ENCODE results near the gene ANKRD29. TPM values are rescaled to one million over a fixed set of nuclear protein-coding genes. Genes with fewer than 3 reads are reported as not detected.

The ANKRD29 gene
- total RNA-seq, 4 donors from 2014 or later: 13.0 to 22.1 (median 16.8) TPM

DNA sequence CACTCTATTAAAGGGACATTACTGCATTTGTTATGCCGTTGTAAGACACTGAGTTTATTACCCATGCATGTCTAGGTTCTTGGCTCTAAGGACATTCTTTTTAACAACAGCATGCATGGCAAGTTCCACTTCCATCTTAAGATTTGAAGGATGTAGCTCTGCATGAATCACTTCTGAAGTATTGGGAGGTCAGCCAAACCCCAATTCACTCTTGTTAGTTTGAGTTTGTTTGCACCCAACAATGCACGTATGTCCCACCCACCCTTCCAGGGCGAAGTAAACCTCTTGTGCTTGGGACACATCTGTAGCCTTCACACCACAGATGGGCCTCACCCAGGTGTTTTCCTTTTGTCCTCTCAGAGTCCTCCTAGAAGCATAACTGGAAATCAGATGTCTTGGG is 21.0 kb upstream of the ANKRD29 start:
- no peak for TF ChIP-seq EP300 (IDR thresholded peaks at IDR 0.05)
- TF ChIP-seq, protein P1, sequence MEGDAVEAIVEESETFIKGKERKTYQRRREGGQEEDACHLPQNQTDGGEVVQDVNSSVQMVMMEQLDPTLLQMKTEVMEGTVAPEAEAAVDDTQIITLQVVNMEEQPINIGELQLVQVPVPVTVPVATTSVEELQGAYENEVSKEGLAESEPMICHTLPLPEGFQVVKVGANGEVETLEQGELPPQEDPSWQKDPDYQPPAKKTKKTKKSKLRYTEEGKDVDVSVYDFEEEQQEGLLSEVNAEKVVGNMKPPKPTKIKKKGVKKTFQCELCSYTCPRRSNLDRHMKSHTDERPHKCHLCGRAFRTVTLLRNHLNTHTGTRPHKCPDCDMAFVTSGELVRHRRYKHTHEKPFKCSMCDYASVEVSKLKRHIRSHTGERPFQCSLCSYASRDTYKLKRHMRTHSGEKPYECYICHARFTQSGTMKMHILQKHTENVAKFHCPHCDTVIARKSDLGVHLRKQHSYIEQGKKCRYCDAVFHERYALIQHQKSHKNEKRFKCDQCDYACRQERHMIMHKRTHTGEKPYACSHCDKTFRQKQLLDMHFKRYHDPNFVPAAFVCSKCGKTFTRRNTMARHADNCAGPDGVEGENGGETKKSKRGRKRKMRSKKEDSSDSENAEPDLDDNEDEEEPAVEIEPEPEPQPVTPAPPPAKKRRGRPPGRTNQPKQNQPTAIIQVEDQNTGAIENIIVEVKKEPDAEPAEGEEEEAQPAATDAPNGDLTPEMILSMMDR (IDR thresholded peaks at IDR 0.05): no peak
- TF ChIP-seq POLR2A (IDR thresholded peaks at IDR 0.05): no peak

DNA sequence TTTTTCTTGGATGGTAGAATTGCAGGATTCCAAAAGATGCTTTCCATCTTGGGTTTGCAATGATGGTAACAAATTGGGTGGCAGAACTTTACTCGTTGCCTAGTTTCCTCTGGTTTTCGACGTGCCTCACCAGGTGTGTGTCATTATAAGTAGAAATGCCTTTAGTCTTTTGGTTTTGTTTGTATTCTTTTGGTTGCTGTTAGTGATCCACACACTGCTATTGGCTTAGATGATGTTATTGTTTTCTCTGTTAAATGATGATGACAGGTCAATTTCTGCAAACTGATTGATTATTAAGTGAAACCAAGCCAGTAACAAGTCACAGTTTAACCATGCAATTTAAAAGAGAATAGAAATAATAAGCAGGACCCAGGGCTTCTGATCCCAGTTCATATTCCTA is 20.4 kb upstream of the ANKRD29 start:
- H3K36me3 ChIP-seq: no peaks in the 10 kb centered on the region
- no peak overlapping the region for H3K4me3 ChIP-seq
- H3K27me3 ChIP-seq: peaks cover 0 to 4% of the 10 kb centered on the region in 2 donors
- H3K27ac ChIP-seq: no peak overlapping the region
- no peaks in the 10 kb centered on the region for H3K9me3 ChIP-seq
- H3K4me1 ChIP-seq: peaks cover 0 to 5% (median 0%) of the 10 kb centered on the region in 4 donors
- no peak for DNase-seq (ENCODE audit: low spot score in 2 of 2)
- TF ChIP-seq, protein P1 (IDR thresholded peaks at IDR 0.05): no peak
- no peak for TF ChIP-seq EP300 (IDR thresholded peaks at IDR 0.05)
- no peak for TF ChIP-seq POLR2A (IDR thresholded peaks at IDR 0.05)
- WGBS, 2 donors: 90 to 91% methylated on average over 3 of the region's 3 CpGs

More for the DNA sequence above, 21.0 kb upstream of the ANKRD29 start:
- Histone ChIP-seq H3K4me3 (no peak overlapping the region), H3K27me3 (peaks cover 0 to 4% of the 10 kb centered on the region in 2 donors), H3K27ac (no peak overlapping the region), H3K4me1 (peaks cover 0 to 8% (median under 1%) of the 10 kb centered on the region in 4 donors), H3K36me3 (no peaks in the 10 kb centered on the region), H3K9me3 (no peaks in the 10 kb centered on the region)
- DNase-seq (ENCODE audit: low spot score in 2 of 2): no peak
- WGBS, 2 donors: 32 to 40% methylated on average over 3 of the region's 3 CpGs

DNA sequence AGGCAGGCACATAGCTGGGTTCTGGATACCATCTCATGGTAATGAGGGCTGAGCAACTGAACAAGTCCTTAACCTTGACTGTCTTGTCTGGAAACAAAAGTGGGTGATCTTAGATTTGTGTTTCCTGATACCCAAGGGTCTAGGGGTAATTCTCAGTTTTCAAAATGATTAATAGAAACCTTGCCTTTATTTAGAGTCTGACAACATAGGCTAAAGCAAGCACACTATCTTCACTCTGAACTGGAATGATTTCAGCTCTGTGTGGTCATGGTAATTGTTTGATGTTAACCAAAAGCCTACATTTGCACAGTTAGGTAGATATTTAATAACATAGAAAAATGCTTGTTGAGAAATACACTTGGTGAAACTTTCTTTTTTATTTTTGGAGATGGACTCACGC is 19.8 kb upstream of the ANKRD29 start:
- H3K27ac ChIP-seq: no peak overlapping the region
- TF ChIP-seq, protein P1 (IDR thresholded peaks at IDR 0.05): no peak
- TF ChIP-seq EP300 (IDR thresholded peaks at IDR 0.05) (no peak), POLR2A (IDR thresholded peaks at IDR 0.05) (no peak)
- H3K27me3 ChIP-seq: no peaks in the 10 kb centered on the region
- no peaks in the 10 kb centered on the region for H3K36me3 ChIP-seq
- WGBS, 2 donors: 90 to 95% methylated on average over 1 of the region's 1 CpG
- peaks cover 0 to 5% (median 0%) of the 10 kb centered on the region in 4 donors for H3K4me1 ChIP-seq
- H3K9me3 ChIP-seq: no peaks in the 10 kb centered on the region
- DNase-seq (ENCODE audit: low spot score in 2 of 2): no peak
- no peak overlapping the region for H3K4me3 ChIP-seq

DNA sequence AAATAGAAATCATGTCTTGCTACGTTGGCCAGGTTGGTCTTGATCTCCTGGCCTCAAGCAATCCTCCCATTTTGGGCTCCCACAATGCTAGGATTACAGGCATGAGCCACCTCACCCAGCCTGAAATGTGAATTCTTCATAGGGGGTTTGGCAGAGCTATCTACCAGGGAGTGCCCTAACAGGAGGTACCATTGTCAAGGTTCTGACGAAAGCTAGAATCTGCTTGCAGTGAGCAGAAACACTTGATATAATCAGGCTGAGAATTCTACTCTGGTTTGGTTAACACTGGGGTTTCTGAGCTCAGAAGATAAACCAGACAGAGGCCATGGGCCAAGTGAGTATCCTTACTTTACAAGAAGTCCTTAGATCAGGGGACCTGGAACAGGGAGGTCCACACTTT is 19.3 kb upstream of the ANKRD29 start:
- H3K36me3 ChIP-seq: no peaks in the 10 kb centered on the region
- no peaks in the 10 kb centered on the region for H3K9me3 ChIP-seq
- H3K4me3 ChIP-seq: no peak overlapping the region
- no peak for DNase-seq (ENCODE audit: low spot score in 2 of 2)
- 83 to 87% methylated on average over 2 of the region's 2 CpGs for WGBS, 2 donors
- TF ChIP-seq, protein P1 (IDR thresholded peaks at IDR 0.05): no peak
- TF ChIP-seq EP300 (IDR thresholded peaks at IDR 0.05) (no peak), POLR2A (IDR thresholded peaks at IDR 0.05) (no peak)
- no peaks in the 10 kb centered on the region for H3K27me3 ChIP-seq
- no peak overlapping the region for H3K27ac ChIP-seq
- H3K4me1 ChIP-seq: peaks cover 0 to 5% (median 0%) of the 10 kb centered on the region in 4 donors

DNA sequence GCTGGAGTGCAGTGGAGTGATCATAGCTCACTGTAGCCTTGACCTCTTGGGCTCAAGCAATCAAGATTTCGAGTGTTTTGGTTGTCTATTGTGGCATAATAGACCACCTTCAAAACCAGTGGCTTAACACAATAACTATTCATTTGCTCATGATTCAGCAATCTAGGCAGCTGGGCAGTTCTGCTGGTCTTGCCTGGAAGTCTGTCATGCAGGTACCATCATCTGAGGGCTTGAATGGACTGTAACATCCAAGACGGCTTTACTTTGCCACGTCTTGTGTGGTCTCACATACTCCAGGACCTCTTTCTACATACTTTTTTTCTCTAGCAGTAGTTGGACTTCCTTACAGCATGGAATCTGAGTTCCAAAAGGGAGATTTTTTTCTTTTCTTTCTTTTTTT is 13.2 kb upstream of the ANKRD29 start:
- no peak overlapping the region for H3K4me3 ChIP-seq
- TF ChIP-seq, protein P1 (IDR thresholded peaks at IDR 0.05): no peak
- H3K27ac ChIP-seq: peak overlapping the region in 1 of 4 donors; percentile 15
- H3K9me3 ChIP-seq: no peaks in the 10 kb centered on the region
- H3K27me3 ChIP-seq: no peaks in the 10 kb centered on the region
- H3K36me3 ChIP-seq: no peaks in the 10 kb centered on the region
- no peaks in the 10 kb centered on the region for H3K4me1 ChIP-seq
- 80 to 82% methylated on average over 3 of the region's 3 CpGs for WGBS, 2 donors
- DNase-seq (ENCODE audit: low spot score in 2 of 2): no peak
